ENCODE results near the gene FBXO8. TPM values are rescaled to one million over a fixed set of nuclear protein-coding genes. Genes with fewer than 3 reads are reported as not detected.

Gene FBXO8
- total RNA-seq, 4 donors from 2014 or later = 14.3 to 61.9 (median 37.2) TPM

GRCh38 chr4:174224550-174224949, 58.9 kb downstream of the FBXO8 start:
- Histone ChIP-seq H3K27ac (no peak overlapping the region), H3K27me3 (no peaks in the 10 kb centered on the region), H3K4me1 (no peaks in the 10 kb centered on the region), H3K9me3 (no peaks in the 10 kb centered on the region), H3K36me3 (no peaks in the 10 kb centered on the region), H3K4me3 (no peak overlapping the region)
- intact Hi-C loops (cut with DNase I; ENCODE audit: low total_unique reads) = no loop called here
- no peak for DNase-seq
- TF ChIP-seq CTCF (IDR thresholded peaks at IDR 0.05) = no peak
- TF ChIP-seq POLR2A (IDR thresholded peaks at IDR 0.05) = no peak

- H3K9me3 ChIP-seq = no peaks in the 10 kb centered on the region
- H3K4me1 ChIP-seq = peaks cover 0 to 6% of the 10 kb centered on the region in 2 donors
- no peak for DNase-seq
- H3K27ac ChIP-seq = no peak overlapping the region
- TF ChIP-seq POLR2A (IDR thresholded peaks at IDR 0.05) = no peak
- peak; percentile 27 to 47 (median 33) for TF ChIP-seq CTCF (IDR thresholded peaks at IDR 0.05)
- H3K36me3 ChIP-seq = no peaks in the 10 kb centered on the region
- peaks cover 0 to 17% of the 10 kb centered on the region in 2 donors for H3K27me3 ChIP-seq
- intact Hi-C loops (cut with DNase I; ENCODE audit: low total_unique reads) = no loop called here
- no peak overlapping the region for H3K4me3 ChIP-seq
These were observed 61.1 kb downstream of the FBXO8 start for GRCh38 chr4:174222266-174222872.

- Histone ChIP-seq H3K27me3 (peaks cover 28 to 58% of the 10 kb centered on the region in 2 donors), H3K4me1 (peaks cover 0 to 12% of the 10 kb centered on the region in 2 donors)
- TF ChIP-seq POLR2A (IDR thresholded peaks at IDR 0.05) (no peak), CTCF (IDR thresholded peaks at IDR 0.05) (no peak)
These were observed 65.2 kb downstream of the FBXO8 start for GRCh38 chr4:174218127-174218790.

GRCh38 chr4:174217273-174218126, 66.0 kb downstream of the FBXO8 start:
- H3K4me3 ChIP-seq = peak overlapping the region in 1 of 2 donors; percentile 31
- TF ChIP-seq POLR2A (IDR thresholded peaks at IDR 0.05) (no peak), CTCF (IDR thresholded peaks at IDR 0.05) (no peak)
- no peaks in the 10 kb centered on the region for H3K36me3 ChIP-seq
- no peaks in the 10 kb centered on the region for H3K9me3 ChIP-seq
- peaks cover 28 to 66% of the 10 kb centered on the region in 2 donors for H3K27me3 ChIP-seq
- H3K27ac ChIP-seq = no peak overlapping the region
- intact Hi-C loops (cut with DNase I; ENCODE audit: low total_unique reads) = no loop called here
- DNase-seq = no peak
- peaks cover 0 to 12% of the 10 kb centered on the region in 2 donors for H3K4me1 ChIP-seq

More at GRCh38 chr4:174218127-174218790, 65.2 kb downstream of the FBXO8 start:
- Histone ChIP-seq H3K4me3 (no peak overlapping the region), H3K36me3 (no peaks in the 10 kb centered on the region), H3K9me3 (no peaks in the 10 kb centered on the region), H3K27ac (no peak overlapping the region)
- intact Hi-C loops (cut with DNase I; ENCODE audit: low total_unique reads) = no loop called here
- DNase-seq = no peak

Data from uterus (tissue), 4 donors.